ENCODE measurements around the gene NALCN.

DNA sequence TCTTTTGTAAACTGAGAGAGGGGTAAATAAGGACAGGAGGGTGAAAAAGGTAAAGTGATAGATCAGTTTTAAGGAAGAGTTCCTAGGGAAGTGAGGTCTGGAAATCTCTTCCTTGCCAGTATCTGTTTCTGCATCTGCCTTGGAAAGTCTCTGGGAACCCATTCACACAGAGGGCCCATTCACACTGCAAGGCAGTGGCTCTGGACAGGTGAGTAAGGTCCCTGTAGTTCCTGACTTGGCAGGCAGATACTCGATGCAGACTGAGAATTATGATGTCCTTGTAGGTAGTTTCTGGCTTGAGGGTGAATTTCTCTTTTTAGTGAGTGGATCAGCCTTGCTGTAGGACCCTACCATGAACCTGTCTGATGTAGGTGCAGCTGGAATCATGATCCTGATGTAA is 293.3 kb downstream of the NALCN start:
- TF ChIP-seq, protein P1, sequence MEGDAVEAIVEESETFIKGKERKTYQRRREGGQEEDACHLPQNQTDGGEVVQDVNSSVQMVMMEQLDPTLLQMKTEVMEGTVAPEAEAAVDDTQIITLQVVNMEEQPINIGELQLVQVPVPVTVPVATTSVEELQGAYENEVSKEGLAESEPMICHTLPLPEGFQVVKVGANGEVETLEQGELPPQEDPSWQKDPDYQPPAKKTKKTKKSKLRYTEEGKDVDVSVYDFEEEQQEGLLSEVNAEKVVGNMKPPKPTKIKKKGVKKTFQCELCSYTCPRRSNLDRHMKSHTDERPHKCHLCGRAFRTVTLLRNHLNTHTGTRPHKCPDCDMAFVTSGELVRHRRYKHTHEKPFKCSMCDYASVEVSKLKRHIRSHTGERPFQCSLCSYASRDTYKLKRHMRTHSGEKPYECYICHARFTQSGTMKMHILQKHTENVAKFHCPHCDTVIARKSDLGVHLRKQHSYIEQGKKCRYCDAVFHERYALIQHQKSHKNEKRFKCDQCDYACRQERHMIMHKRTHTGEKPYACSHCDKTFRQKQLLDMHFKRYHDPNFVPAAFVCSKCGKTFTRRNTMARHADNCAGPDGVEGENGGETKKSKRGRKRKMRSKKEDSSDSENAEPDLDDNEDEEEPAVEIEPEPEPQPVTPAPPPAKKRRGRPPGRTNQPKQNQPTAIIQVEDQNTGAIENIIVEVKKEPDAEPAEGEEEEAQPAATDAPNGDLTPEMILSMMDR (IDR thresholded peaks at IDR 0.05) = no peak
- no peak for TF ChIP-seq POLR2A (IDR thresholded peaks at IDR 0.05)

Measured in body of pancreas (tissue), 4 donors.